ENCODE data around the gene CBARP. TPM values are rescaled to one million over a fixed set of nuclear protein-coding genes. Genes with fewer than 3 reads are reported as not detected.
A peak's percentile ranks its signal among the peaks of the same experiment; 100 is the strongest.

The CBARP gene
- total and polyA plus RNA-seq, 2 of the 13 experiments (the other 11 are each of a cell fraction or from before 2014, with no cell fraction given): 1.2 to 1.4 TPM

- no peak for TF ChIP-seq AKNA (CRISPR knock-in tag; IDR thresholded peaks at IDR 0.05; ENCODE audit: borderline replicate concordance)
- TF ChIP-seq FOXC1 (CRISPR knock-in tag; IDR thresholded peaks at IDR 0.05; ENCODE audit: borderline replicate concordance): no peak
- no peak for TF ChIP-seq MLLT10 (CRISPR knock-in tag; IDR thresholded peaks at IDR 0.05)
- peak; percentile 83 for TF ChIP-seq RAD21 (CRISPR knock-in tag; IDR thresholded peaks at IDR 0.05)
- peak; percentile 85 for TF ChIP-seq AGO2 (optimal IDR thresholded peaks at IDR 0.05; ENCODE audit: low read depth, low read length)
- TF ChIP-seq ZFP91 (CRISPR knock-in tag; IDR thresholded peaks at IDR 0.05; ENCODE audit: borderline replicate concordance): peak; percentile 29; the same call in 1 of the 2 replicates
- TF ChIP-seq YY1 (IDR thresholded peaks at IDR 0.05; ENCODE audit: insufficient read depth, insufficient replicate concordance, low read depth, low read length): no peak
- TF ChIP-seq ZNF280B (CRISPR knock-in tag; IDR thresholded peaks at IDR 0.05; ENCODE audit: borderline replicate concordance): 0 out of 2 replicates have a peak, but pooled peaks have one; percentile 24
- TF ChIP-seq SP2 (CRISPR knock-in tag; IDR thresholded peaks at IDR 0.05): no peak
- TF ChIP-seq GZF1 (CRISPR knock-in tag; IDR thresholded peaks at IDR 0.05): no peak
- no peak for TF ChIP-seq ARNT (IDR thresholded peaks at IDR 0.05)
- TF ChIP-seq ZFP36 (IDR thresholded peaks at IDR 0.05; ENCODE audit: borderline replicate concordance, low read depth, low read length, partially characterized antibody): no peak
- peak; percentile 52; the same call in 1 of the 2 replicates for TF ChIP-seq ATF7-NPFF (CRISPR knock-in tag; IDR thresholded peaks at IDR 0.05; ENCODE audit: low read depth)
- TF ChIP-seq ZNF691 (CRISPR knock-in tag; IDR thresholded peaks at IDR 0.05; ENCODE audit: borderline replicate concordance, low read depth): no peak
- no peak for TF ChIP-seq MIER2 (CRISPR knock-in tag; IDR thresholded peaks at IDR 0.05)
- no peak for TF ChIP-seq ZNF207 (IDR thresholded peaks at IDR 0.05; ENCODE audit: borderline replicate concordance)
- no peak for TF ChIP-seq ATRX (CRISPR knock-in tag; IDR thresholded peaks at IDR 0.05; ENCODE audit: borderline replicate concordance)
These were observed 16.6 kb downstream of the CBARP start (continued) for GRCh38 chr19:1220976-1221903.
